Anterior cingulate cortex (tissue), 58 donors: ENCODE data around the gene PIM1.

ENCODE experiments used
- DNase-seq, 58 donors: peaks; one replicate each; lab custom pipeline; 2025; lab: John Stamatoyannopoulos, UW

Gene PIM1

DNA sequence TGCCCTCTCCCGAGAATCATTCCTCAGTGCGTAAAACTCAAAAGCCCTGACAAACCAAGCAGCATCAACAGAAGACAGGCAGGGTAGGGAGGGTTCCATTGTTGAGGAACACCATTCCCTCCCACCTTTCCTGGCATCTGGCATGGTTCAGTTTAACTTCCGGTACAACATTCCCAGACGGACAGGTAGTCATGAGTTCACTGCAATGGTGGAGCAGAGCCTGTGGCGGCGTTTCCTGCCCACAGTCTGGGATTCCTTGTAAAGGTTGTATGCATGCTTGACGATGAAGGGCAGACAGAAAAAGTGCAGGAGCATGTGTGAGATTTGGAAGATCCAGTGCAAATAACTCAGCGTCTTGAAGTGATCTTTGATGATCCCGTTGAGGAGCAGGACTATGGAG lies 42.3 kb downstream of the PIM1 start:
- DNase-seq, result no peak

DNA sequence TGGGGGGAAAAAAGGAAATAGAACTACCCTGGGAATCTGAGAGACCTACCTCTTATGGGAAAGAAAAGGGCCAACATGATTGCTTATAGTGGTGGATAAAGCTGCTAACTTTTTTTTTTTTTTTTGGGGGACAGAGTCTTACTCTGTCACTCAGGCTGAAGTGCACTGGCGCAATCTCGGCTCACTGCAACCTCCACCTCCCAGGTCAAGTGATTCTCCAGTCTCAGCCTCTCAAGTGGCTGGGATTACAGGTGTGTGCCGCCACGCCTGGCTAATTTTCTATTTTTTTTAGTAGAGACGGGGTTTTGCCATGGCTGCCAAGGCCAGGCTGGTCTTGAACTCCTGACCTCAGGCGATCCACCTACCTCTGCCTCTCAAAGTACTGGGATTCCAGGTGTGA lies 48.1 kb downstream of the PIM1 start:
- no peak for DNase-seq

DNA sequence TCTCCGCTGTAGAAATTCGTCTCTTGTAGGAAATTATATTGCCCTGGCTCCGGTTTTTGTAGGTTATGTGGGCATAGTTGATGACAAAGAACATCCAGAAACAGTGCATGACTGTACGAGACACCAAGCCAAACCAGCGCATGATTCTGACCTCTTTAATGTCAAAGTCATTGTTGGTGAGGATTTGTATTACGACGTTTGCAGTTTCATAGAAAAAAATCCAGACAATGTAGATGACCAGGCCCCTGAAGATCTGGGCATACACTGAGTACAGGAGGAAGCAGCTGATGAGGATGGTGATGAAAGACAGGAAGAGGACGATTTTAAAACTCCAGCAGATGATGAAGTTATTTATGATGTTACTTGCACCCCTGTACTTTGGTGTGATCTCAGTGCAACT lies 48.6 kb downstream of the PIM1 start:
- no peak for DNase-seq

DNA sequence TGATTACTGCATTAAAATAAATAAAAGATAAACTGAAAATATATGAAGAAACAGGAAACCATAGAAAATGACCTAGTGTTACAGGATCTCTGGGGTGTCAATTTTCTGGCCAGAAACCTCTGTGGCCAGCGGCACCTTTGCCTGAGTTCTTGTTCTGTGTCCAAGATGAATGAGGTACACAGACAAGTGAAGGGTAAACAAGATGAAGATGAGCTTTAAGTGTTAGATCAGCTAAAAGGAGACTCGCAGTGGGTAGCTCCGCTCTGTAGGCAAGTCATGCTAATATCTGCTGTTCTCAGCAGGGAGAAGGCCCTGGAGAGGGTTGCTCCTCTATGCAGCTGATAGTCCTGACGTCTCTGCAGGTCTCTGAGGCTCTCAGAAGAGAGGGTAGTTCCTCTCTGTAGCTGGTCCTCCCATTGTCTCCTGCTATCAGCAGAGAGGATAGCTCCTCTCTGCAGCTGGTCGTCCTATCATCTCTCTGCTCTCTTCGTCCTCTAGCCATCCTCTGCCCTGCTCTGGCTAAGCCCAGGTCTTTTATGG lies 51.7 kb downstream of the PIM1 start:
- no peak for DNase-seq

DNA sequence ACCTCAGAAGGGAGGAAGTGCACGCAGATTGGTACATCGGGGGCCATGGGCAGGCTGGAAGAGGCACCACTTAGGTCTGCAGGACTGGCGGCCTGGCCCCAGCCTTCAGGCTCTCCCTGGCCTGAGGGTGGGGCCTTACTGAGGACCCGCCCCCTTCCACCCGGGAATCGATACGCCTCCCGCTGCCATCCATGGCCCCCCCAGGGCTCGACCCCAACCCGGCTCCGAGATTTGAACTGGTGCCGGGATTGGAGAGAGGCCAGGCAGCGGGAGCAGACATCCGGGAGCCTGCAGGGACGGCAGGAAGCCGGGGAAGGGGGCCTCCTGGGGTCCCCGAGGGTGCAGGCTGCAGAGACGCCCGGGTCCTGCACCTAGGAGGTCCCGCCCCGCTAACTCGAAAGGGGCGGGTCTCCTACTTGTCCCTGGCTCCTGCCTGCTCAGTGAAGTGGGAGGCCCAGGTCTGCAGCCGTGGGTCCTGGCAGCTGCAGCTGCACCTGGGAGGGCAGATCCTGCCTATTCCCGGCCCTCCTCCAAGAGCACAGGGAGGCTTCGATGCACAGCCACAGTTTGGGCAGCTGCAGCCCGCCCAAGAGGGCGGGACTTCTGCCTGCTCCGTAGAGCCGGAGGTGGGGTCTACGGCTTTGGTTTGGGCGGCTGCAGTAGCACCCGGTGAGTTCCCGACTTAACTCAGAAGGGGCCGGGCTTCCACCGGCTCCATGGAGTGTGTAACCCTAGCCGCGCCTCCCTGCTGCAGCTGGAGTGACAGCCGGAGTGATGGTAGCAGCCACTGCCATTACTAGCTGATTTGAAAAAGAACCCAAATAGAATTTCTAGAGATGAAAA lies 52.4 kb downstream of the PIM1 start:
- peak in 40 of 58 donors; percentile 6 to 76 (median 29) for DNase-seq

DNA sequence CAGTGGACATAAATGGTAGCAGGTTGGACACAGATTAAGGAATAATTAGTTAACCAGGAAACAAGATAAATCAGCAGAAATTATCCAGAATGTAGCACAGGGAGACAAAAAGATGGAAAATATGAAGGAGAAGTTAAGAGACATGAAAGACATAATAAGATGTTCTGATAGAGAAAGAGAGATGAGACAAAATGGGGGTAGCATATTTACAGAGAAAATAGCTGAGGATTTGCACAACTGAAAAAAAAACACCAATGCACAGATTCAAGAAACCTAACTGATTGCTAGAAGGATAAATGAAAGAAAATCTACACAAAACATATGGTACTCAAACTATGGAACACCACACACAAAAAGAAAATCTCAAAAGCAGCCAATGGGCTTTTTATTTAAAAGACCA lies 53.0 kb downstream of the PIM1 start:
- no peak for DNase-seq
